IPS-NIHi7 (cell line): ENCODE measurements around the gene NPPA.

ENCODE experiments used
- DNase-seq: peaks from one replicate; pipeline ENCODE4 v3.0.0; 2012; ENCODE audit warnings: mixed read lengths; ENCODE audit errors: extremely low spot score

The NPPA gene

GRCh38 chr1:11842154-11843041 lies 5.2 kb downstream of the NPPA start:
- no peak for DNase-seq

- DNase-seq: no peak
These were observed 6.1 kb downstream of the NPPA start for GRCh38 chr1:11841245-11842153.

- DNase-seq: no peak
These were observed 7.6 kb downstream of the NPPA start for GRCh38 chr1:11839727-11840705.

- DNase-seq: peak; percentile 96
These were observed 9.0 kb downstream of the NPPA start for GRCh38 chr1:11838349-11839272.

- no peak for DNase-seq
These were observed 9.7 kb downstream of the NPPA start for GRCh38 chr1:11837767-11838348.

GRCh38 chr1:11836955-11837766 lies 10.4 kb downstream of the NPPA start:
- no peak for DNase-seq

GRCh38 chr1:11835441-11836225 lies 11.9 kb downstream of the NPPA start:
- no peak for DNase-seq

- no peak for DNase-seq
These were observed 13.7 kb downstream of the NPPA start for GRCh38 chr1:11833900-11834299.

GRCh38 chr1:11833497-11833896 lies 14.1 kb downstream of the NPPA start:
- no peak for DNase-seq

- DNase-seq: no peak
These were observed 15.4 kb downstream of the NPPA start for GRCh38 chr1:11831945-11832725.

GRCh38 chr1:11828511-11828910 lies 19.1 kb downstream of the NPPA start:
- DNase-seq: no peak

GRCh38 chr1:11826946-11827345 lies 20.6 kb downstream of the NPPA start:
- no peak for DNase-seq

- DNase-seq: no peak
These were observed 22.5 kb downstream of the NPPA start for GRCh38 chr1:11825131-11825530.

GRCh38 chr1:11823366-11824137 lies 24.0 kb downstream of the NPPA start:
- no peak for DNase-seq

- no peak for DNase-seq
These were observed 25.5 kb downstream of the NPPA start for GRCh38 chr1:11822091-11822490.

- DNase-seq: no peak
These were observed 30.4 kb downstream of the NPPA start for GRCh38 chr1:11817192-11817591.

GRCh38 chr1:11813021-11813420 lies 34.6 kb downstream of the NPPA start:
- no peak for DNase-seq
